ENCODE data around the gene VENTX. TPM values are rescaled to one million over a fixed set of nuclear protein-coding genes. Genes with fewer than 3 reads are reported as not detected.
"Not testable (repeated sequence)": the region's sequence is repeated elsewhere in the genome, so short reads cannot be mapped to it uniquely, and the experiment has no call there.

The VENTX gene
- total RNA-seq, 1 donor from 2014 or later, result not detected

- no peaks in the 10 kb centered on the region for H3K4me1 ChIP-seq
- Mint-ChIP-seq H3K4me1 (peaks cover 3% of the 10 kb centered on the region), H3K27ac (no peak overlapping the region), H3K27me3 (ENCODE audit: insufficient read depth, low read depth) (peaks cover 22% of the 10 kb centered on the region), H3K9me3 (peaks cover 3% of the 10 kb centered on the region), H3K4me3 (no peak overlapping the region), H3K36me3 (no peaks in the 10 kb centered on the region)
- no peaks in the 10 kb centered on the region for H3K9me3 ChIP-seq (ENCODE audit: low read depth)
- peak; percentile 78 for DNase-seq (ENCODE audit: low spot score)
- H3F3A ChIP-seq (ENCODE audit: low read depth), result peaks cover 6% of the 10 kb centered on the region
- no peaks in the 10 kb centered on the region for H4K20me1 ChIP-seq (ENCODE audit: low read depth)
- H3K4me3 ChIP-seq, result peak overlapping the region; percentile 46
- H3K4me2 ChIP-seq, result peak overlapping the region; percentile 77
- peaks cover 25% of the 10 kb centered on the region for H3K27me3 ChIP-seq
- no peaks in the 10 kb centered on the region for H3K79me2 ChIP-seq (ENCODE audit: low read depth)
- TF ChIP-seq EZH2 (IDR thresholded peaks at IDR 0.05) (no peak), EZH2phosphoT487 (IDR thresholded peaks at IDR 0.05) (no peak), CTCF (IDR thresholded peaks at IDR 0.05) (no peak)
- no peak overlapping the region for H3K9ac ChIP-seq
- no peak overlapping the region for H2AFZ ChIP-seq (replicated peaks)
- H3K27ac ChIP-seq, result no peak overlapping the region
- no peaks in the 10 kb centered on the region for H3K36me3 ChIP-seq
Measured at GRCh38 chr10:133219782-133220181, 17.9 kb upstream of the VENTX start.

- H3K27me3 ChIP-seq, result peaks cover 27% of the 10 kb centered on the region
- no peaks in the 10 kb centered on the region for H3K79me2 ChIP-seq (ENCODE audit: low read depth)
- H3F3A ChIP-seq (ENCODE audit: low read depth), result peaks cover 6% of the 10 kb centered on the region
- no peak for TF ChIP-seq EZH2phosphoT487 (IDR thresholded peaks at IDR 0.05)
- TF ChIP-seq CTCF (IDR thresholded peaks at IDR 0.05), result no peak
- TF ChIP-seq EZH2 (IDR thresholded peaks at IDR 0.05), result no peak
- no peaks in the 10 kb centered on the region for H3K4me1 ChIP-seq
- Mint-ChIP-seq H3K27ac (no peak overlapping the region), H3K36me3 (no peaks in the 10 kb centered on the region), H3K4me1 (peaks cover 8% of the 10 kb centered on the region), H3K27me3 (ENCODE audit: insufficient read depth, low read depth) (peaks cover 22% of the 10 kb centered on the region), H3K9me3 (peaks cover 3% of the 10 kb centered on the region), H3K4me3 (no peak overlapping the region)
- no peaks in the 10 kb centered on the region for H4K20me1 ChIP-seq (ENCODE audit: low read depth)
- no peak overlapping the region for H3K4me2 ChIP-seq
- no peak overlapping the region for H3K9ac ChIP-seq
- H2AFZ ChIP-seq (replicated peaks), result no peak overlapping the region
- DNase-seq (ENCODE audit: low spot score), result no peak
- H3K9me3 ChIP-seq (ENCODE audit: low read depth), result no peaks in the 10 kb centered on the region
- no peak overlapping the region for H3K4me3 ChIP-seq
- no peaks in the 10 kb centered on the region for H3K36me3 ChIP-seq
- no peak overlapping the region for H3K27ac ChIP-seq
Measured at GRCh38 chr10:133221331-133221730, 16.3 kb upstream of the VENTX start.

GRCh38 chr10:133221756-133222155 lies 15.9 kb upstream of the VENTX start:
- not testable (repeated sequence) for H3K9me3 Mint-ChIP-seq; H3K79me2 ChIP-seq (ENCODE audit: low read depth); H3K36me3 Mint-ChIP-seq; H3K36me3 ChIP-seq; H3K27ac Mint-ChIP-seq; H3K4me3 Mint-ChIP-seq; H3K4me3 ChIP-seq; H3K4me1 Mint-ChIP-seq; H3K9ac ChIP-seq; H3K4me2 ChIP-seq; DNase-seq (ENCODE audit: low spot score); H4K20me1 ChIP-seq (ENCODE audit: low read depth); H3K9me3 ChIP-seq (ENCODE audit: low read depth); H2AFZ ChIP-seq (replicated peaks); H3K27ac ChIP-seq; H3F3A ChIP-seq (ENCODE audit: low read depth); H3K4me1 ChIP-seq
- H3K27me3 ChIP-seq, result peaks cover 31% of the 10 kb centered on the region
- H3K27me3 Mint-ChIP-seq (ENCODE audit: insufficient read depth, low read depth), result peaks cover 22% of the 10 kb centered on the region

- TF ChIP-seq EZH2 (IDR thresholded peaks at IDR 0.05) (no peak), CTCF (IDR thresholded peaks at IDR 0.05) (no peak), EZH2phosphoT487 (IDR thresholded peaks at IDR 0.05) (no peak)
- peaks cover 9% of the 10 kb centered on the region for H3K4me1 Mint-ChIP-seq
- H3K27me3 Mint-ChIP-seq (ENCODE audit: insufficient read depth, low read depth), result peaks cover 40% of the 10 kb centered on the region
Measured at GRCh38 chr10:133224076-133224475, 13.6 kb upstream of the VENTX start.

More at GRCh38 chr10:133224076-133224475, 13.6 kb upstream of the VENTX start:
- Mint-ChIP-seq H3K27ac (no peak overlapping the region), H3K36me3 (no peaks in the 10 kb centered on the region), H3K9me3 (peaks cover 5% of the 10 kb centered on the region), H3K4me3 (no peak overlapping the region)
- no peak overlapping the region for H3K4me3 ChIP-seq
- H3K27ac ChIP-seq, result no peak overlapping the region
- no peaks in the 10 kb centered on the region for H4K20me1 ChIP-seq (ENCODE audit: low read depth)
- no peaks in the 10 kb centered on the region for H3K9me3 ChIP-seq (ENCODE audit: low read depth)
- H2AFZ ChIP-seq (replicated peaks), result no peak overlapping the region
- H3K36me3 ChIP-seq, result no peaks in the 10 kb centered on the region
- H3F3A ChIP-seq (ENCODE audit: low read depth), result peaks cover 7% of the 10 kb centered on the region
- no peak for DNase-seq (ENCODE audit: low spot score)
- no peaks in the 10 kb centered on the region for H3K4me1 ChIP-seq
- no peaks in the 10 kb centered on the region for H3K79me2 ChIP-seq (ENCODE audit: low read depth)
- H3K27me3 ChIP-seq, result peaks cover 45% of the 10 kb centered on the region
- H3K9ac ChIP-seq, result no peak overlapping the region
- H3K4me2 ChIP-seq, result no peak overlapping the region

Data from neural progenitor cell (in vitro differentiated cells).